ENCODE results near the gene PDHX. TPM values are rescaled to one million over a fixed set of nuclear protein-coding genes. Genes with fewer than 3 reads are reported as not detected.

The PDHX gene
- total RNA-seq, 4 donors from 2014 or later: 22.5 to 41.1 (median 28.6) TPM

DNA sequence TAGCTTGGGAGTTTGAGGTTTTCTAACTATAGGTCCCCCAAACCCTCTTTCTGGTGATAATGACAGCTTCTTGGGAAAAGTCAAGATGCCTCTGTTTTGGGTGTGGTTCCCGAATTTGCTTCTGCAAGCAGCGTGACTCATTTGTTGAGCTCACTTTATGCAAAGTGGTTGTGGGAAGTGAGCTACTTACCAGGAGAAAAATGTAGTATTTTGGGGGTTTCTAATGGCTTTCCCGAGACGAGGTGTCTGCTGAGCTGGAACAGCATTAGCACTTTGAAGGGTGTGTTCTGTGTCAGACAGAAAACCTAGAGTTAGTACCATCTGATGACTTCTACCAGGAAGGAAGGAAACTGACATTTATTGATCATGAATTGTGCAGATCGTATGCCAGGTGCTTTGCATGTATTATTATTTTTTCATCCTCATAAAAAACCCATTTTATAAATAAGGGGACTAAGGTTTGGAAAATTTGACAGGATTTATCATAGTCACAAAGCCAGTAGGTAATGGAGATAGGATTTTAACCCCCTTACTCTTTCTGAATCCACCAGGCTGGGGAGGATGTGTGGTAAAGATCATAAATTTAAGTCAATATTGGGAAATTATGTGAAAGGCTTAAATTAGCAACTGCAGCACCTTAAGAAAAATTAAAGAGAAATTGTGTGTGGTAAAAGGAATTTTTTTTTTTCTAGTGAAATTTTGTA, 113.7 kb downstream of the PDHX start:
- H3K36me3 ChIP-seq: no peaks in the 10 kb centered on the region
- no peak overlapping the region for H3K4me3 ChIP-seq
- H3K27me3 ChIP-seq: no peaks in the 10 kb centered on the region
- H3K9me3 ChIP-seq: no peaks in the 10 kb centered on the region
- H3K27ac ChIP-seq: peak overlapping the region; percentile 56 to 67
- DNase-seq: no peak
- TF ChIP-seq POLR2A (IDR thresholded peaks at IDR 0.05): no peak
- TF ChIP-seq, protein P1, sequence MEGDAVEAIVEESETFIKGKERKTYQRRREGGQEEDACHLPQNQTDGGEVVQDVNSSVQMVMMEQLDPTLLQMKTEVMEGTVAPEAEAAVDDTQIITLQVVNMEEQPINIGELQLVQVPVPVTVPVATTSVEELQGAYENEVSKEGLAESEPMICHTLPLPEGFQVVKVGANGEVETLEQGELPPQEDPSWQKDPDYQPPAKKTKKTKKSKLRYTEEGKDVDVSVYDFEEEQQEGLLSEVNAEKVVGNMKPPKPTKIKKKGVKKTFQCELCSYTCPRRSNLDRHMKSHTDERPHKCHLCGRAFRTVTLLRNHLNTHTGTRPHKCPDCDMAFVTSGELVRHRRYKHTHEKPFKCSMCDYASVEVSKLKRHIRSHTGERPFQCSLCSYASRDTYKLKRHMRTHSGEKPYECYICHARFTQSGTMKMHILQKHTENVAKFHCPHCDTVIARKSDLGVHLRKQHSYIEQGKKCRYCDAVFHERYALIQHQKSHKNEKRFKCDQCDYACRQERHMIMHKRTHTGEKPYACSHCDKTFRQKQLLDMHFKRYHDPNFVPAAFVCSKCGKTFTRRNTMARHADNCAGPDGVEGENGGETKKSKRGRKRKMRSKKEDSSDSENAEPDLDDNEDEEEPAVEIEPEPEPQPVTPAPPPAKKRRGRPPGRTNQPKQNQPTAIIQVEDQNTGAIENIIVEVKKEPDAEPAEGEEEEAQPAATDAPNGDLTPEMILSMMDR (IDR thresholded peaks at IDR 0.05): no peak
- H3K4me1 ChIP-seq: no peaks in the 10 kb centered on the region
- intact Hi-C loops (cut with DNase I; ENCODE audit: low total_unique reads): no loop called here

DNA sequence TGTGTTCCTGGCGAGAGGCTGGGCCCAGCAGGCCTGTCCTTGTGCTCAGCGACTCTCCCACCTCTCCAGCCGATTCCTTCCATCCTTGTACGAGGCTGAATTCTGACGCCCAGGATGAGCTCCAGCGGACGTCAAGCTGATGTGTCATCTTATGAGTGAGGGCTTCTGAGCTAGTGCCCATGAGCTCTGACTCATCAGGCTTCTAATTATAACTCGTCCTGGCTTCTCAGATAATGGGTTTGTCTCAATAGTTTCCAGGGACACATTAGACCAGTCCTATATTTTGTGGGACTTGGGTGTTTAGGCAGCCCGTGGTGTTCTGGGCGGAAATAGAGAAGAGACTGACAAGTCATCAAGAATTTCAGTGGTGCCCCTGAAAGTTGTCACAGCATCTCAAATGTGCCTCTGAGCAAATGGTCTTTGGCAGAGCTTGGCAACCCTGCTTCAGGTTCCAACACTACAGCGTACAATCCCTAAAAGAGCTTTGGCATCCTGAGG, 114.3 kb downstream of the PDHX start:
- Histone ChIP-seq H3K27me3 (no peaks in the 10 kb centered on the region), H3K27ac (peak overlapping the region; percentile 56 to 67), H3K4me1 (no peaks in the 10 kb centered on the region), H3K9me3 (no peaks in the 10 kb centered on the region), H3K36me3 (no peaks in the 10 kb centered on the region), H3K4me3 (no peak overlapping the region)
- intact Hi-C loops (cut with DNase I; ENCODE audit: low total_unique reads): no loop called here
- peak; percentile 72 to 86 for DNase-seq
- no peak for TF ChIP-seq POLR2A (IDR thresholded peaks at IDR 0.05)
- TF ChIP-seq, protein P1 (IDR thresholded peaks at IDR 0.05): no peak

DNA sequence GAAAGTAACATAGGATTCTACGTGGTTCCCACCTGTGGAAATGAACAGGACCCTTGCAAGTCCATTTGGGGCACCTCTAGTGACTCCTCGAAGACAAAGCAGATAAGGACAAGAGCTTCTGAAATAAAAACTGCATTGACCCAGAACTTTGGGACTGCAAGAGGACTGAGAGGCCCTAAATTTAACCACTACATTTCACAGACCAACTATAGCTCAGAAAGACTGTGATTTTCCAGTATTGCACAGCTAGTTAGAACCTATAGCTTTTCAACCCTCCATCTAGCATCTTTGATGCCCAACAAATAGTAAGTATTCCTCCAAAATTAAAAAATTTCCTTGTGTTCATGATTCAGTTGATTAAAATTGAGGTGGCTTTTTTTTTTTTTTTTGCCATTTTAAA, 114.9 kb downstream of the PDHX start:
- Histone ChIP-seq H3K27me3 (no peaks in the 10 kb centered on the region), H3K9me3 (no peaks in the 10 kb centered on the region), H3K36me3 (no peaks in the 10 kb centered on the region), H3K27ac (peak overlapping the region; percentile 56 to 67), H3K4me1 (no peaks in the 10 kb centered on the region), H3K4me3 (no peak overlapping the region)
- DNase-seq: no peak
- intact Hi-C loops (cut with DNase I; ENCODE audit: low total_unique reads): no loop called here
- TF ChIP-seq, protein P1 (IDR thresholded peaks at IDR 0.05): no peak
- TF ChIP-seq POLR2A (IDR thresholded peaks at IDR 0.05): no peak

DNA sequence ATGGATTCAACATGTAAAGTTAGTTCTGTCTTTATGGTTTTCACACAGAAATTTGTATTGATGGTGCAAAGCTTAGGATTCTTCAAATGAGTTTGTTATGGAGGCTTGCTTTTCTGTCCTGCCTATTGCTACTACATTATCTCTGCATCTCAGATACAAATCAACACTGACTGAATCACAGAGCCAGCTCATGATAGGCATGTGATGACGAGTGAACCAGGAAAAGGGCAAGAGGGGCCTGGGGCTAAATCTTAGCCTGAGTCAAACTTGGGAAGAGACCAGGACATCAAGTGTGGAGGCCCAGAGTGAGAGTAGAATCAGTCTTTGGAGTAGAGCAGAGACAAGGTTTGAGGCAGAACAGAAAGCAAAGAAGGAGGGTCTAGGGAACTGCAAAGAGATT, 115.4 kb downstream of the PDHX start:
- no peaks in the 10 kb centered on the region for H3K9me3 ChIP-seq
- intact Hi-C loops (cut with DNase I; ENCODE audit: low total_unique reads): no loop called here

DNA sequence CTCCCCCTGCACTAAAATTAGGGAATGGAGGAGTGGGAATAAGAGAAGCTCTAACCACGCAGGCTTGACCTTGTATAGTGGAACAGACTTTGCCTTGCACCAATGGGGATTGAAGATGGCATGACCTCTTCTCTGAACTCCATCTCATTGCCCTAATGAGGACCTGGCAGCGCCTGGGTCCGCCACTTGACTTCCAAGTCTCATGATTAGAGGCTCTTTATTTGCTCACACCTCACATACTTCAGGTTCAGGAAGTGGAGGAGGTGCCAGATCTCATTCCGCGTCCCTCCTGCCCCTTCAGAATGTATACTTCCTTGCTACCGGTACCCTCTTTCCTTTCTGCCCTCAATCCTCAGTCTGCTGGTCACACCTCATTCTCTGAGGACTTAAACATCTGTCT, 116.6 kb downstream of the PDHX start:
- H3K9me3 ChIP-seq: no peaks in the 10 kb centered on the region
- no peaks in the 10 kb centered on the region for H3K4me1 ChIP-seq
- no peak for DNase-seq
- intact Hi-C loops (cut with DNase I; ENCODE audit: low total_unique reads): no loop called here
- no peak overlapping the region for H3K4me3 ChIP-seq
- TF ChIP-seq, protein P1 (IDR thresholded peaks at IDR 0.05): no peak
- no peak for TF ChIP-seq POLR2A (IDR thresholded peaks at IDR 0.05)
- no peaks in the 10 kb centered on the region for H3K36me3 ChIP-seq
- no peak overlapping the region for H3K27ac ChIP-seq
- no peaks in the 10 kb centered on the region for H3K27me3 ChIP-seq

More for the DNA sequence above, 115.4 kb downstream of the PDHX start:
- H3K4me3 ChIP-seq: no peak overlapping the region
- H3K27ac ChIP-seq: no peak overlapping the region
- TF ChIP-seq, protein P1 (IDR thresholded peaks at IDR 0.05): no peak
- no peak for TF ChIP-seq POLR2A (IDR thresholded peaks at IDR 0.05)
- H3K36me3 ChIP-seq: no peaks in the 10 kb centered on the region
- no peak for DNase-seq
- no peaks in the 10 kb centered on the region for H3K4me1 ChIP-seq
- no peaks in the 10 kb centered on the region for H3K27me3 ChIP-seq
